ENCODE results near the gene ZNF683. TPM values are rescaled to one million over a fixed set of nuclear protein-coding genes. Genes with fewer than 3 reads are reported as not detected.

The ZNF683 gene
- total and polyA plus RNA-seq, 9 of the 15 experiments (the other 6 are each of a cell fraction or from before 2014, with no cell fraction given) = not detected

DNA sequence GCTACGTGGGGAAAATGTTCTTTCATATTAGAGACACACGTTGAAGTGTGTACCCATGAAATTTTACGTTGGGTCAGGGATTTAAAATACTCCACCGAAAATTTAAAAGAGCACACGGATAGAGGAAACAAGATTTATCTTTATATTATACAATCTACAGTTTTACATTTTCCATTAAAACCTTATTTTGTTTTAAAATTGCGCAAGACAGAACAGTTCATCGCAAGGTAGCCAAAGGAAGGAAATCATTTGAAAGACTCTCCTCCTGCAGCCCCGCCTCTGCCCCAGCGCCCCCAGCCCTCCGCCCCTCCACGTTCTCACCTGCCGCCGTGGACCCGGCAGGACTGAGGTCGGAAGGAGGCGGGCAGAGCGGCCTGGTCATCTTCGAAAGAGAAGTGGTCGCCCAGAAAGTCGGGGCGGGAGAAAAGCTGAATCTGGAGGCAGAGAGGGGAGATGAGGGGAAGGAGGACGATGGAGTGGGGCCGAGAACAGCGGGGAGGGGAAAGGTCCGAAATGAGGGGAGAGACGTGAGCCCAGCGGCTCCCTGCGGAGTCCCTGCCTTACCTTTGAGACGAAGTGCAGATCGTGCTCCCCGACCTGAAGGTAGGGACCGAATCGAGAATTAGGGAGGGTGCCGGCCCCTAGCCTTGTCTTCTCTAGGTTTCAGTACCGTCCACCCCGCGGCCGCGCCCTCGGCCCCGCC lies 36.6 kb downstream of the ZNF683 start (continued):
- TF ChIP-seq, protein P1, sequence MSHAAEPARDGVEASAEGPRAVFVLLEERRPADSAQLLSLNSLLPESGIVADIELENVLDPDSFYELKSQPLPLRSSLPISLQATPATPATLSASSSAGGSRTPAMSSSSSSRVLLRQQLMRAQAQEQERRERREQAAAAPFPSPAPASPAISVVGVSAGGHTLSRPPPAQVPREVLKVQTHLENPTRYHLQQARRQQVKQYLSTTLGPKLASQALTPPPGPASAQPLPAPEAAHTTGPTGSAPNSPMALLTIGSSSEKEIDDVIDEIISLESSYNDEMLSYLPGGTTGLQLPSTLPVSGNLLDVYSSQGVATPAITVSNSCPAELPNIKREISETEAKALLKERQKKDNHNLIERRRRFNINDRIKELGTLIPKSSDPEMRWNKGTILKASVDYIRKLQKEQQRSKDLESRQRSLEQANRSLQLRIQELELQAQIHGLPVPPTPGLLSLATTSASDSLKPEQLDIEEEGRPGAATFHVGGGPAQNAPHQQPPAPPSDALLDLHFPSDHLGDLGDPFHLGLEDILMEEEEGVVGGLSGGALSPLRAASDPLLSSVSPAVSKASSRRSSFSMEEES (CRISPR knock-in tag; IDR thresholded peaks at IDR 0.05) = no peak
- TF ChIP-seq HNRNPLL (IDR thresholded peaks at IDR 0.05; ENCODE audit: low read depth, low read length, poor library complexity, severe bottlenecking) = no peak
- no peak for TF ChIP-seq ZNF217 (CRISPR knock-in tag; IDR thresholded peaks at IDR 0.05)
- TF ChIP-seq, protein P2, sequence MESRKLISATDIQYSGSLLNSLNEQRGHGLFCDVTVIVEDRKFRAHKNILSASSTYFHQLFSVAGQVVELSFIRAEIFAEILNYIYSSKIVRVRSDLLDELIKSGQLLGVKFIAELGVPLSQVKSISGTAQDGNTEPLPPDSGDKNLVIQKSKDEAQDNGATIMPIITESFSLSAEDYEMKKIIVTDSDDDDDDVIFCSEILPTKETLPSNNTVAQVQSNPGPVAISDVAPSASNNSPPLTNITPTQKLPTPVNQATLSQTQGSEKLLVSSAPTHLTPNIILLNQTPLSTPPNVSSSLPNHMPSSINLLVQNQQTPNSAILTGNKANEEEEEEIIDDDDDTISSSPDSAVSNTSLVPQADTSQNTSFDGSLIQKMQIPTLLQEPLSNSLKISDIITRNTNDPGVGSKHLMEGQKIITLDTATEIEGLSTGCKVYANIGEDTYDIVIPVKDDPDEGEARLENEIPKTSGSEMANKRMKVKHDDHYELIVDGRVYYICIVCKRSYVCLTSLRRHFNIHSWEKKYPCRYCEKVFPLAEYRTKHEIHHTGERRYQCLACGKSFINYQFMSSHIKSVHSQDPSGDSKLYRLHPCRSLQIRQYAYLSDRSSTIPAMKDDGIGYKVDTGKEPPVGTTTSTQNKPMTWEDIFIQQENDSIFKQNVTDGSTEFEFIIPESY (CRISPR knock-in tag; IDR thresholded peaks at IDR 0.05) = no peak
- TF ChIP-seq, protein P3, sequence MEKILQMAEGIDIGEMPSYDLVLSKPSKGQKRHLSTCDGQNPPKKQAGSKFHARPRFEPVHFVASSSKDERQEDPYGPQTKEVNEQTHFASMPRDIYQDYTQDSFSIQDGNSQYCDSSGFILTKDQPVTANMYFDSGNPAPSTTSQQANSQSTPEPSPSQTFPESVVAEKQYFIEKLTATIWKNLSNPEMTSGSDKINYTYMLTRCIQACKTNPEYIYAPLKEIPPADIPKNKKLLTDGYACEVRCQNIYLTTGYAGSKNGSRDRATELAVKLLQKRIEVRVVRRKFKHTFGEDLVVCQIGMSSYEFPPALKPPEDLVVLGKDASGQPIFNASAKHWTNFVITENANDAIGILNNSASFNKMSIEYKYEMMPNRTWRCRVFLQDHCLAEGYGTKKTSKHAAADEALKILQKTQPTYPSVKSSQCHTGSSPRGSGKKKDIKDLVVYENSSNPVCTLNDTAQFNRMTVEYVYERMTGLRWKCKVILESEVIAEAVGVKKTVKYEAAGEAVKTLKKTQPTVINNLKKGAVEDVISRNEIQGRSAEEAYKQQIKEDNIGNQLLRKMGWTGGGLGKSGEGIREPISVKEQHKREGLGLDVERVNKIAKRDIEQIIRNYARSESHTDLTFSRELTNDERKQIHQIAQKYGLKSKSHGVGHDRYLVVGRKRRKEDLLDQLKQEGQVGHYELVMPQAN (IDR thresholded peaks at IDR 0.05; ENCODE audit: borderline replicate concordance) = peak; percentile 5; the same call in 1 of the 2 replicates
- peak; percentile 25; the same call in 1 of the 2 replicates for TF ChIP-seq NFRKB (IDR thresholded peaks at IDR 0.05; ENCODE audit: low read depth)
- TF ChIP-seq, protein P4, sequence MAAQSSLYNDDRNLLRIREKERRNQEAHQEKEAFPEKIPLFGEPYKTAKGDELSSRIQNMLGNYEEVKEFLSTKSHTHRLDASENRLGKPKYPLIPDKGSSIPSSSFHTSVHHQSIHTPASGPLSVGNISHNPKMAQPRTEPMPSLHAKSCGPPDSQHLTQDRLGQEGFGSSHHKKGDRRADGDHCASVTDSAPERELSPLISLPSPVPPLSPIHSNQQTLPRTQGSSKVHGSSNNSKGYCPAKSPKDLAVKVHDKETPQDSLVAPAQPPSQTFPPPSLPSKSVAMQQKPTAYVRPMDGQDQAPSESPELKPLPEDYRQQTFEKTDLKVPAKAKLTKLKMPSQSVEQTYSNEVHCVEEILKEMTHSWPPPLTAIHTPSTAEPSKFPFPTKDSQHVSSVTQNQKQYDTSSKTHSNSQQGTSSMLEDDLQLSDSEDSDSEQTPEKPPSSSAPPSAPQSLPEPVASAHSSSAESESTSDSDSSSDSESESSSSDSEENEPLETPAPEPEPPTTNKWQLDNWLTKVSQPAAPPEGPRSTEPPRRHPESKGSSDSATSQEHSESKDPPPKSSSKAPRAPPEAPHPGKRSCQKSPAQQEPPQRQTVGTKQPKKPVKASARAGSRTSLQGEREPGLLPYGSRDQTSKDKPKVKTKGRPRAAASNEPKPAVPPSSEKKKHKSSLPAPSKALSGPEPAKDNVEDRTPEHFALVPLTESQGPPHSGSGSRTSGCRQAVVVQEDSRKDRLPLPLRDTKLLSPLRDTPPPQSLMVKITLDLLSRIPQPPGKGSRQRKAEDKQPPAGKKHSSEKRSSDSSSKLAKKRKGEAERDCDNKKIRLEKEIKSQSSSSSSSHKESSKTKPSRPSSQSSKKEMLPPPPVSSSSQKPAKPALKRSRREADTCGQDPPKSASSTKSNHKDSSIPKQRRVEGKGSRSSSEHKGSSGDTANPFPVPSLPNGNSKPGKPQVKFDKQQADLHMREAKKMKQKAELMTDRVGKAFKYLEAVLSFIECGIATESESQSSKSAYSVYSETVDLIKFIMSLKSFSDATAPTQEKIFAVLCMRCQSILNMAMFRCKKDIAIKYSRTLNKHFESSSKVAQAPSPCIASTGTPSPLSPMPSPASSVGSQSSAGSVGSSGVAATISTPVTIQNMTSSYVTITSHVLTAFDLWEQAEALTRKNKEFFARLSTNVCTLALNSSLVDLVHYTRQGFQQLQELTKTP (IDR thresholded peaks at IDR 0.05; ENCODE audit: low read depth in 1 of 2, partially characterized antibody in 2 of 2) = no peak
- TF ChIP-seq CBX3 (IDR thresholded peaks at IDR 0.05; ENCODE audit: borderline replicate concordance in 1 of 2, low read length in 2 of 2) = no peak
- TF ChIP-seq ZBTB7A (IDR thresholded peaks at IDR 0.05; ENCODE audit: borderline replicate concordance, control insufficient read depth, low read depth, low read length) = peak; percentile 42; the same call in 1 of the 2 replicates
- no peak for TF ChIP-seq GATA2 (CRISPR knock-in tag; IDR thresholded peaks at IDR 0.05)
- TF ChIP-seq EGR1 (conservative IDR thresholded peaks at IDR 0.05) = no peak
- no peak for TF ChIP-seq ZNF589 (CRISPR knock-in tag; IDR thresholded peaks at IDR 0.05; ENCODE audit: low read depth)
- no peak for TF ChIP-seq TAF1 (IDR thresholded peaks at IDR 0.05; ENCODE audit: control insufficient read depth, extremely low read depth, insufficient read depth, low read length, severe bottlenecking)
- TF ChIP-seq NCOR1 (IDR thresholded peaks at IDR 0.05) = no peak
- TF ChIP-seq POLR2B (IDR thresholded peaks at IDR 0.05; ENCODE audit: low read depth, partially characterized antibody) = peak; percentile 21
- no peak for TF ChIP-seq SOX6 (IDR thresholded peaks at IDR 0.05)
- TF ChIP-seq MIER1 (IDR thresholded peaks at IDR 0.05; ENCODE audit: low read depth) = no peak
- TF ChIP-seq NR3C1 (CRISPR knock-in tag; IDR thresholded peaks at IDR 0.05) = no peak
